ENCODE data around the gene TTC33.

The TTC33 gene

DNA sequence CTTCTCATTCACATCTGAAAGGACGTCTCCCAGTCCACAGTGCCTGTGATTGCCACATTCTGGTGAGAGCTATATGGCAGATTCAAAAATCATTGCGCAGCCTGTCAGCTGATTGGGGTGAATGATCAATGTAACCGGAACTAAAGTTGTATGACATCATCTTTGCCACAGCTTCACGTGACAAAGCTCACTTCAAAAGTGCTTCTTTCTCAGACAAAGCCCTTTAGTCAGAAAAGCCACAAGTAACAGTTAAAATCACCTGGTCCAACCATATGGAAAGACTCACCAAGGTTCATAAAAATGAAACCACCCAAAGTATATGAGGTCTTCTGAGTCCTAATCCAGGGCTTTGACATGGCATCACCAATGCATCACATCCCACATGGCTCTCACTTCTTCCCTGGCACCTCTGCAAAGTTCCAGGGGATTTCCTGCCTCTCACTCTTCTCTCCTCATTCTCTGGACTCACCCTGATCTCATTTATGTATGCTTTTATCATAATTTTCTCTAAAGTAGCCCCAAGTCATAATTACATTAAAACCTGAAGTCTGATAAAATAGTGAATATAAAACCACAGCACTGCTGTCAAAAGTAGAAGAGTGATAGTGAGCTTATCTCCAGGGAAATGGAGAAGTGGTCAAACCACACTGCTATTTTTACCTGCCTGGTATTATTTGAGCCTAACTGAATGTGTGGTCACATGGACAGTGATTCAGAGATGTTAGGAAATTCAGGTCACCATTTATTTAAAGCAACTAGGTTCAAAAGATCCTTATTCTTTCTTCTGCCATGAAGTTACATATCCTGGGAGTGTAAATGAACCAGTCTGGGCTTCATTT, 269.1 kb downstream of the TTC33 start:
- H3K9me3 Mint-ChIP-seq: no peaks in the 10 kb centered on the region
- no peaks in the 10 kb centered on the region for H3K27me3 Mint-ChIP-seq
- H3K4me3 Mint-ChIP-seq: no peak overlapping the region
- intact Hi-C loops (cut with micrococcal nuclease): no loop called here
- no peaks in the 10 kb centered on the region for H3K36me3 Mint-ChIP-seq (ENCODE audit: low read depth)
- peak overlapping the region; percentile 79 for H3K27ac Mint-ChIP-seq
- peaks cover 62% of the 10 kb centered on the region for H3K4me1 Mint-ChIP-seq (ENCODE audit: low read depth)

DNA sequence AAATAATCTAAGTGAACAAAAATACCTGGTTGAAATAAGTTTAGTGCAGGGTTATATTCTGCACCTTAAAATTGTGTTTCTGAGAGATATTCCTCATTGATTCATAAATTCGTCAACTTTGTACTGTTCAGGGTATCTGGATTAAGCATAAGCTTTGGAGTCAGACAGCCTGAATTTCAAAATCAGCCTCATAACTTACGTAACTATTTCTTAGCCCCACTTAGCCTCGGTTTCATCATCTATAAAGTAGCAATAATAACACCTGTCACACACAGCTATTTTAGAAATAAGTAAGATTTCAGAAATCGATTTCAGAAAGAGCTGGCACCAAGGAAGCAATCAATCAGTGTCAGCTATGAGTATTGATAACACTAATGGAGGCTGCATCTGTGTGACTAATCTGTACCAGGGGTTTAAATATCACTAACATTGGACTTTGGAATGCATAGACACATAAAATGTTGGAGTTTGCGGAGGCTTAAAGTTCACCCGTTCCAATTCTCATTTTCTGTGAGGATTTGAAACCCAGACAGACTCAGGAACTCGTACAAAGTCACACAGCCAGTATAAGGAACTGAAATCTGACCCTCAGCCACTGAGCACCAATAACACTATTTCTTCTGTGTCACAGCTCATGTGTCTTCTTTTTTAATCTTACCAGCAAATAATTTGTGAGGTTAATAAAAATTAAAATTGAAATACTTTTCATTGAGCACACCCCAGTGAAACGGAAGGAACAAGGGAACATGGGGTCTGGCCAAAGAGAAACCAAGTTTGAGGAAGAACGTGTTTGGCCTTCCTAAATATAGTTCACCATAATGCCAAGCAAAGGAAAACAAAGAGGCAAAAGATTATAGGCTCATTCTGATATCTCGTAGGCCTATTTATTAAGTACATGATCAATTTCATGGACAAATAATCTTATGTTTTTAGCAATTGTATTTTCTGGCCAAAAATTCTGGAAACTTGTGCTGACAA, 270.5 kb downstream of the TTC33 start:
- H3K36me3 Mint-ChIP-seq (ENCODE audit: low read depth): no peaks in the 10 kb centered on the region
- H3K27ac Mint-ChIP-seq: peak overlapping the region; percentile 79
- peaks cover 64% of the 10 kb centered on the region for H3K4me1 Mint-ChIP-seq (ENCODE audit: low read depth)
- no peak overlapping the region for H3K4me3 Mint-ChIP-seq
- no peaks in the 10 kb centered on the region for H3K9me3 Mint-ChIP-seq
- intact Hi-C loops (cut with micrococcal nuclease): loop anchor here (2.0 kb wide), 1 partner anchor 195 kb away; no protein-coding TSS in a partner anchor
- no peaks in the 10 kb centered on the region for H3K27me3 Mint-ChIP-seq

DNA sequence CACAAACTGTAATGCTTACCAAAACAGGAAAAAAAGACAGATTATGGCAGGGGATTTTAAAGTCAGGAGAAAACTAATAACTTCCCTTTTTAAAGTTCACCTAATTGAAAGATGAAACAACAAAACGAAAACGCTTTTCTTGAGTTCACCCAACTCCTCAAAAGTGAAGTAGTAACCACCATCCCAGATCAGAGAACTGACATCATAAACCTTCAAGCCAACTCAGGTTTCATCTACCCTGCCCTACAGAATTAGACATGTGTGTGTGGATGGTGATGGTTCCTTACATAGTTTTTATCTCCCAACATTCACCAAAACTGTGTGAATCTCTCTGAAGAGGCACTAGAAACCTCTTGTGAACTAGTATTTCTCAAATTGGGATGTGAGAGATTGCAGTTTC, 271.3 kb downstream of the TTC33 start:
- H3K36me3 Mint-ChIP-seq (ENCODE audit: low read depth): no peaks in the 10 kb centered on the region
- no peaks in the 10 kb centered on the region for H3K9me3 Mint-ChIP-seq
- intact Hi-C loops (cut with micrococcal nuclease): loop anchor here (2.0 to 5.0 kb wide), 2 partner anchors 42 to 196 kb away; no protein-coding TSS in a partner anchor
- no peak overlapping the region for H3K4me3 Mint-ChIP-seq
- peaks cover 64% of the 10 kb centered on the region for H3K4me1 Mint-ChIP-seq (ENCODE audit: low read depth)
- H3K27me3 Mint-ChIP-seq: no peaks in the 10 kb centered on the region
- H3K27ac Mint-ChIP-seq: peak overlapping the region; percentile 79

DNA sequence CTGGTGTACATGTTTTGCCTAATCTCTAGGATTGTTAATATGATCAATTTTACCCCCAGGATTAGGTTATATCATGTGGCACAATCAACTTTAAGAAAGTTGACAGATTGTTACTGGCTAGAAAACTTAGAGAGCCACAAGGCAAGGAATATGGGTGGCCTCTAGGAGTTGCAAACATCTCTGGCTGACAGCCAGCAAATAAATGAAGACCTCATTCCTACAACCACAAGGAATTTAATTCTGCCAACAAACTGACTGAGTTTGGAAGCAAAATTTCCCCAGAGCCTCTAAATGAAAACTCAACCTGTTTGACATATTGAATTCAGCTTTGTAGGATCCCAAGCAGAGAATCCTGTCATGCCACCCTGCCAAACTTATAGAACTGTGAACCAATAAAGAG, 272.4 kb downstream of the TTC33 start:
- intact Hi-C loops (cut with micrococcal nuclease): loop anchor here (5.0 kb wide), 1 partner anchor 41 kb away; no protein-coding TSS in a partner anchor
- Mint-ChIP-seq H3K36me3 (ENCODE audit: low read depth) (no peaks in the 10 kb centered on the region), H3K4me3 (no peak overlapping the region), H3K27me3 (no peaks in the 10 kb centered on the region), H3K4me1 (ENCODE audit: low read depth) (peaks cover 59% of the 10 kb centered on the region), H3K27ac (peak overlapping the region; percentile 79), H3K9me3 (no peaks in the 10 kb centered on the region)

DNA sequence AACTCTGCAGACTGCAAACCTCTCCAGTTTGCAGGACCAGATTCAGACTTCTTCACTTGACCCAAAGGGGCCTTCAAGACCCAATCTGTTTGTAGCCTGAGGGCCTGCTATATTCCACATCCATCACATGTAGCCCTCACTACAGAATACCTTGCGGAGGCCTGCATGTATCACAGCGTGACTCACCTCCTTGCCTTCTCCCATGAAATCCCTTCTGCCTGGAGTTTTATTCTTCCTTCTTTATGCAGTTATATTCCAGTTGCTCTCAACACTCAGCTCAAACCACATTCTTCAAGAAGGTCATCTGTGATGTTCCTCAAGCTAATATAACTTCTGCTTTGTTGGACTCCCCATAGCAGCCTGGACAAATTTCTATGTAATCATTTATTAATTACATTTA, 274.5 kb downstream of the TTC33 start:
- H3K27ac Mint-ChIP-seq: no peak overlapping the region
- no peaks in the 10 kb centered on the region for H3K27me3 Mint-ChIP-seq
- H3K9me3 Mint-ChIP-seq: no peaks in the 10 kb centered on the region
- peaks cover 40% of the 10 kb centered on the region for H3K4me1 Mint-ChIP-seq (ENCODE audit: low read depth)
- intact Hi-C loops (cut with micrococcal nuclease): loop anchor here (5.0 kb wide), 1 partner anchor 39 kb away; no protein-coding TSS in a partner anchor
- H3K4me3 Mint-ChIP-seq: no peak overlapping the region
- no peaks in the 10 kb centered on the region for H3K36me3 Mint-ChIP-seq (ENCODE audit: low read depth)

DNA sequence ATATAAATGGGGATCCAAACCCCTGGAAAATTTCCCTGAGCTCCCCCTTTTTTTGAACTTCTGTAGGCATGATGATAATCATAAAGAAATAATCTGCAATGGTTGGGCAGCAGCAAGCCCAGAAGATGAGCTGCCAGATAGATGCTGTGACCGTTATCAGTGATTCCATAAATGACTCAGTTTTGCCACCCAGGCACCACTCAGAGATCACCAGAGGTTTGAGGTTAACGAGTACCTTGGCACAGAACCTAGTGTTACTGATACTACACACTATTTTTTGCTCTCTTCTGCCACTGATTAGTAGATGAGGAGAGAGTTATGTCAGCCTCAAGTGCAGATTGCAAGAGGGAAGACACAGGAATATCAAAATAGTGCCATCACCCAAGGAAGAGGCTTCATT, 275.4 kb downstream of the TTC33 start:
- Mint-ChIP-seq H3K36me3 (ENCODE audit: low read depth) (no peaks in the 10 kb centered on the region), H3K4me1 (ENCODE audit: low read depth) (peaks cover 33% of the 10 kb centered on the region), H3K4me3 (no peak overlapping the region), H3K27ac (no peak overlapping the region), H3K27me3 (no peaks in the 10 kb centered on the region), H3K9me3 (no peaks in the 10 kb centered on the region)
- intact Hi-C loops (cut with micrococcal nuclease): loop anchor here (5.0 kb wide), 1 partner anchor 38 kb away; no protein-coding TSS in a partner anchor

DNA sequence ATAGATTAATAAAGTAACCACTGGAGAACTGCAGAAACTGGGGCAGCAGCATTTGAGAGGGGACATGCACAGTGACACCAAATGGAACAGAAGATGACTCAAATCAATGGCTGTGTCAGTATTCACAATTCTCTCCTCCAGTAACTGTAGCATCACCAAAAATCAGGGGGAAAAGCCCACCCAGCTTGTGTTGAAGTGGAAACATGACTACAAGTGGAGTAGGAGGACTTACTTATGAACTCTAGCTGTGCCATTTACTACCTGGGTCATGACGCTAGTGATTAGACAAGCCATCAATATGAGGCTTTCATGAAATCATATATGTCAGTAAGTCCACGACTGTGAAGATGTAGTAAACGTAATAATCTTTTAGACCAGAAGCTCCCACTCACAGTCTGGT, 275.8 kb downstream of the TTC33 start:
- Mint-ChIP-seq H3K4me1 (ENCODE audit: low read depth) (peaks cover 28% of the 10 kb centered on the region), H3K4me3 (no peak overlapping the region), H3K36me3 (ENCODE audit: low read depth) (no peaks in the 10 kb centered on the region), H3K27me3 (no peaks in the 10 kb centered on the region), H3K27ac (no peak overlapping the region), H3K9me3 (no peaks in the 10 kb centered on the region)
- intact Hi-C loops (cut with micrococcal nuclease): loop anchor here (5.0 kb wide), 1 partner anchor 38 kb away; no protein-coding TSS in a partner anchor

DNA sequence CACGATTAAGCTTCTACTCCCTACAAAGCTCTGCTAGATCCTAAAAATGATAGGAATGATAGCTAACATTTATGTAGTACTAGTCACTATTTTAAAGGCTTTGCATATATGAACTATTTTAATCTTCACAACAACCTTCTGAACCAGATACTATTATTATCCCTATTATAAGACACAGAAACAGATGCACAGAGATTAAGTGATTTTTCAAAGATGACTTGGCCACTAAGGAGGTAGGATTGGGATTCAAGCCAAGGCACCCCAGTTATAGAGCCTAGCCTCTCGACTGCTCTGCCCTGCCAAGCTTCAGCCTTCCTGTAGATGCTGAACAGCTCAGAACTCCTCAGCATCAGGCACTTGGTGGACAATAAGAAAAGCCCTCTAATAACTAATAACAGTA, 277.0 kb downstream of the TTC33 start:
- H3K4me3 Mint-ChIP-seq: no peak overlapping the region
- peaks cover 16% of the 10 kb centered on the region for H3K4me1 Mint-ChIP-seq (ENCODE audit: low read depth)
- H3K27ac Mint-ChIP-seq: no peak overlapping the region
- intact Hi-C loops (cut with micrococcal nuclease): no loop called here
- no peaks in the 10 kb centered on the region for H3K27me3 Mint-ChIP-seq
- no peaks in the 10 kb centered on the region for H3K36me3 Mint-ChIP-seq (ENCODE audit: low read depth)
- H3K9me3 Mint-ChIP-seq: peaks cover under 1% of the 10 kb centered on the region

DNA sequence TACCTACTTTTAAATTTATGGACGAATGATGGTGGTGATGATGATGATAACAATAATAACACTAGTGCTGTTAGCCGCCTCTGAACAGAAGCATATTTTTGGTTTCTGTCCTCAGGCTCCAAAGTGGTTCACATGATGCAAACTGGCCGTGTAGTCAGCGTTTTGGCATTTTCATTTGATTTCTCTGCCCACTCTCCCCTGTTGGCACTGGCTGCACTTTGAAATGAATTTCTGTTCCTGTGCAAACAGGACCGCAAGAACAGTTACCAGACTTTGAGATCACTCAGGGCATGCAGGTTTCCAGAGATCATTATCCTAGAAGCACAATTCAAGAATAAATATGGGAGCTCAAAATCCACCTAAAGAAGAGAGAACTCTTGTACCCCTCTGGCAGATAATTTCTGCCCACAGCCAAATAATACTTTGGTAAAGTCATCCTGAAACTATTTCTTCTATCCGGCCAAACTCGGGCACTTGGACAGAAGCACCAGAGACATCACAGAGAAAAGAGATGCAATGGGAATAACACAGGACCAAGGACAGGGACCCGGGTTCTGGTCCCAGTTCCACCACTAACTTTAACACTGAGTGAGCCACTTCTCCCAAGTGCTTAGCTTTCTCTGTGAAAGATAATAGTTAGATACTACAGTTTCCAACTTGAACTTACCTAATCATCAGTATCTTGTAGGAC, 277.8 kb downstream of the TTC33 start:
- Mint-ChIP-seq H3K27me3 (no peaks in the 10 kb centered on the region), H3K4me1 (ENCODE audit: low read depth) (peaks cover 11% of the 10 kb centered on the region), H3K27ac (no peak overlapping the region), H3K4me3 (no peak overlapping the region), H3K9me3 (peaks cover 8% of the 10 kb centered on the region), H3K36me3 (ENCODE audit: low read depth) (no peaks in the 10 kb centered on the region)
- intact Hi-C loops (cut with micrococcal nuclease): no loop called here

DNA sequence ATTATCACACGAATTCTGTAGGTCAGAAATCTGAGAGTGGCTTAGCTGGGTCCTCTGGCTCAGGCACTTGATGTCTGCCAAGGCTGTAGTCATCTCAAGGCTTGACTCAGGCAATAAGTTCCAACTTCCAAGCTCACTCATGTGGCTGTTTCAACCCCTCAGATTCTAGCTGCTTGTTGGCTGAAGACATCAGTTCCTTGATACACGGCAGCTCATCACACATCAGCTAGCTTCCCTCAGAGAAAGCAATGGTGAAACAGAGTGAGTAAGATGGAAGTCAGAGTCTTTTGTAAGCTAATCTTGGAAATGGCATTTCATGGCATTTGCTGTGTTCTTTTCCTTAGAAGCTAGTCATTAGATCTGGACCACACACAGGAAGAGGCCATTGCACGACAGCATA, 280.2 kb downstream of the TTC33 start:
- Mint-ChIP-seq H3K4me1 (ENCODE audit: low read depth) (peaks cover 5% of the 10 kb centered on the region), H3K4me3 (no peak overlapping the region)

DNA sequence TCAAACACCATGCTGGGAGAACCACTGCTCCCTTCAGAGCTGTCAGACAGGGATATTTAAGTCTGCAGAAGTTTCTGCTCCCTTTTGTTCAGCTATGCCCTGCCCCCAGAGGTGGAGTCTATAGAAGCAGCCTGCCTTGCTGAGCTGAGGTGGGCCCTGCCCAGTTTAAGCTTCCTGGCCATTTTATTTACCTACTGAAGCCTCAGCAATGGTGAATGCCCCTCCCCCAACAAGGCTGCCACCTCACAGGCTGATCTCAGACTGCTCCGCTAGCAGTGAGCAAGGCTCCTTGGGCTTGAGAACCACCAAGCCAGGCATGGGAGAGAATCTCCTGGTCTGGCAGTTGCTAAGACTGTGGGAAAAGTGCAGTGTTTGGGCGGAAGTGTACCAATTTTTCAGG, 281.5 kb downstream of the TTC33 start:
- H3K36me3 Mint-ChIP-seq (ENCODE audit: low read depth): no peaks in the 10 kb centered on the region
- H3K9me3 Mint-ChIP-seq: peaks cover 18% of the 10 kb centered on the region
- H3K27ac Mint-ChIP-seq: no peak overlapping the region
- no peak overlapping the region for H3K4me3 Mint-ChIP-seq
- peaks cover 4% of the 10 kb centered on the region for H3K4me1 Mint-ChIP-seq (ENCODE audit: low read depth)
- H3K27me3 Mint-ChIP-seq: no peaks in the 10 kb centered on the region
- intact Hi-C loops (cut with micrococcal nuclease): no loop called here

More for the DNA sequence above, 280.2 kb downstream of the TTC33 start:
- Mint-ChIP-seq H3K27me3 (no peaks in the 10 kb centered on the region), H3K9me3 (peaks cover 18% of the 10 kb centered on the region), H3K27ac (no peak overlapping the region), H3K36me3 (ENCODE audit: low read depth) (no peaks in the 10 kb centered on the region)
- intact Hi-C loops (cut with micrococcal nuclease): no loop called here

DNA sequence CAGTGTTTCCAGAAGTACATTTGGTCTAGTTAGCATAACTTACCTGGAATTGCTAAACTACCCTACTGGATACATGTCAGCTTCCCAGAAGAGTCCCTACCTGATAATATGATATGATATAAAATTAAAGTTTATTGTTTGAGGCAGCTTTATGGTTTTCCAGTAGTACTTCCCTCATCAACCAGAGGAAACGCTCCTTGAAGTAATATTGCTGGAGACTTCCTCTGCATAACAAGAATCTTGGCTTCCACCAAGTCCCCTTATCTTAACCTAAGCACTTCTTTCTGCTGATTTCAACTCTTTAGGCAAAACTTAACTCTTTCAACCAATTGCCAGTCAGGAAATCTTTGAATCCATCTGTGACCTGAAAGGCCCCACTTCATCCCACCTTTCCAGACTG, 290.3 kb downstream of the TTC33 start:
- peaks cover 15% of the 10 kb centered on the region for H3K9me3 Mint-ChIP-seq
- no peaks in the 10 kb centered on the region for H3K36me3 Mint-ChIP-seq (ENCODE audit: low read depth)
- no peaks in the 10 kb centered on the region for H3K27me3 Mint-ChIP-seq
- H3K27ac Mint-ChIP-seq: no peak overlapping the region
- H3K4me1 Mint-ChIP-seq (ENCODE audit: low read depth): no peaks in the 10 kb centered on the region
- intact Hi-C loops (cut with micrococcal nuclease): no loop called here
- no peak overlapping the region for H3K4me3 Mint-ChIP-seq

DNA sequence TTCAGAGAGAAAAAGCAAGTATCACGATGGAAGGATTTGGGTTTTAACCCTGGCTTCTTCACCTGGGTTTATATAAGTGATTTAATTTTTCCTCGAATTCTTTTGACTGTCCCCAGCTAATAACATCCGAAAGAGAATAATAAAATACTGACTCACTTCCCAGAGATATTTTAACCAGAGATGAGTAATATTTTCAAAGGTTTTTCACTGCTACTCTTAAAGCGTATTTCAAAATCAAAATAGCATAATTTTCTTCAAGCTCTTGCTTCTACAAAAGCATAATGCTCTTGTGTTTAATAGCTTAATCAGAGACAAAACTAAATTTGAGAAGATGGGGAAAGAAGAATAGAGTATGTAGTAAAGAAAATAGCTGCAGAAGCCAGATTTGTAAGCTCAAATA, 291.2 kb downstream of the TTC33 start:
- Mint-ChIP-seq H3K27me3 (no peaks in the 10 kb centered on the region), H3K4me1 (ENCODE audit: low read depth) (no peaks in the 10 kb centered on the region), H3K4me3 (no peak overlapping the region), H3K27ac (no peak overlapping the region), H3K9me3 (peaks cover 22% of the 10 kb centered on the region), H3K36me3 (ENCODE audit: low read depth) (no peaks in the 10 kb centered on the region)
- intact Hi-C loops (cut with micrococcal nuclease): no loop called here
